OCI-LY3 (cell line): Measurements from ENCODE around the gene TPBGL.

ENCODE experiments used
- H2AFZ ChIP-seq: fragments of 200-600, 300-600 bp; shearing (Covaris generic); 2 replicates; pipeline ENCODE4 v1.6.0; 2014; ENCODE audit warnings: antibody characterized with exemption, low read depth, low read length
- H3K27ac ChIP-seq: fragments of 200-600, 300-600 bp; sonication (generic); 2 replicates; pipeline ENCODE4 v1.5.1; 2014; ENCODE audit warnings: mild to moderate bottlenecking, low read length, moderate library complexity, mixed read lengths
- H3K27me3 ChIP-seq: fragments of 200-600, 300-600 bp; sonication (generic); 2 replicates; pipeline ENCODE4 v1.6.1; 2014; ENCODE audit warnings: low read depth, low read length, mixed read lengths
- H3K36me3 ChIP-seq: fragments of 200-600, 300-600 bp; sonication (generic); replicated peaks from 2 replicates; pipeline ENCODE3; 2014; ENCODE audit warnings: low read depth, low read length, mixed read lengths
- H3K4me1 ChIP-seq: fragments of 300-600, 200-600 bp; sonication (generic); 2 replicates; pipeline ENCODE4 v1.6.1; 2014; ENCODE audit warnings: low read length, mixed read lengths
- H3K4me2 ChIP-seq: fragments of 200-600, 300-600 bp; sonication (generic); 2 replicates; pipeline ENCODE4 v1.6.1; 2014; ENCODE audit warnings: low read length, mixed read lengths
- H3K4me3 ChIP-seq: fragments of 300-600, 200-600 bp; sonication (generic); 2 replicates; pipeline ENCODE4 v1.5.1; 2014; ENCODE audit warnings: antibody characterized with exemption, mild to moderate bottlenecking, low read length, moderate library complexity
- H3K79me2 ChIP-seq: fragments of 300-600, 200-600 bp; shearing (Covaris generic); 2 replicates; pipeline ENCODE4 v1.6.1; 2014; ENCODE audit warnings: mild to moderate bottlenecking, low read length, mixed read lengths
- H3K9ac ChIP-seq: fragments of 300-600, 200-600 bp; shearing (Covaris generic); 2 replicates; pipeline ENCODE4 v1.6.0; 2014; ENCODE audit warnings: mild to moderate bottlenecking, low read length, moderate library complexity
- H3K9me3 ChIP-seq: fragments of 200-600, 300-600 bp; shearing (Covaris generic); 2 replicates; pipeline ENCODE4 v1.6.1; 2014; ENCODE audit warnings: low read length, mixed read lengths; ENCODE audit not compliant: insufficient read depth
- H4K20me1 ChIP-seq: fragments of 200-600, 300-600 bp; sonication (generic); 2 replicates; pipeline ENCODE4 v1.6.1; 2016; ENCODE audit warnings: low read length, mixed read lengths; ENCODE audit not compliant: insufficient read depth
- CTCF ChIP-seq: fragments of 200-600, 300-600 bp; sonication (generic); IDR thresholded peaks from 2 replicates; pipeline ENCODE4 v1.5.1; 2014; ENCODE audit warnings: antibody characterized with exemption, low read length, low read depth
- EZH2phosphoT487 ChIP-seq: fragments of 200-600 bp; shearing (Covaris generic); IDR thresholded peaks from 2 replicates; pipeline ENCODE4 v1.6.1; 2018; ENCODE audit warnings: antibody characterized with exemption, mixed run types, low read depth

Gene TPBGL

DNA sequence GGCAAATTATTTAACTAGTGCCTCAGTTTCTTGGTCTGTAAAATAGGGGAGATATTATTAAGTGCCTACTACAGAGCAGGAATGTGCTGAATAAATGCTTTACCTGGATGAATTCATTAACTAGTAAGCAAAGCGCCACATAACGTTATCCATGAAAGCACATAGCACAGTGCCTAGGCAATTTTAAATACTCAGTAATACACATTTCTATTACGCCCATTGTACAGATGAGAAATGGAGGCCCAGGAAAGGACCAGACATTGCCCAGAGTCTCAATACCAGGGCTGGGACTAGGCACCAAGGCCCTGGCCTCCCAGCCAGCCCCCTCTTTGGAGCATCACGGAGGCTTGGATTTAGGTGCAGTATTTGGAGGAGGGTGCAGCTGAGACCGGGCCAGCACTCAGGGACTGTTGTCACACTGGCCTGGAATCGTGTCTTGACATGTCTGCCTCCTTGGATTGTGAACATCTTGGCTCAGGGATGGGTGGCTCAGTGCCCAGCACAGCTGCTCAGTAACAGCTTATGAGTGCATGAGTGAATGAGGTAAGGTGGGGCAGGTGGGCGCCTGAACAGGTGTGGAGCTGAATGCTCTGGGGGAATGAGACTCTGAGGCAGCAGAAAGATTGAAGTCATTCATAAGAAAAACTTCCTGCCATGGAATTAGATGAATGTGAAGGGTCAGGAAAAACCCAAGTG lies 42.1 kb upstream of the TPBGL start:
- Histone ChIP-seq H4K20me1 (no peaks in the 10 kb centered on the region), H2AFZ (no peak overlapping the region), H3K27me3 (no peaks in the 10 kb centered on the region), H3K9ac (no peak overlapping the region), H3K27ac (no peak overlapping the region), H3K4me3 (no peak overlapping the region), H3K36me3 (no peaks in the 10 kb centered on the region), H3K4me1 (no peaks in the 10 kb centered on the region), H3K4me2 (no peak overlapping the region), H3K79me2 (no peaks in the 10 kb centered on the region), H3K9me3 (no peaks in the 10 kb centered on the region)
- TF ChIP-seq EZH2phosphoT487 (no peak), CTCF (no peak)

DNA sequence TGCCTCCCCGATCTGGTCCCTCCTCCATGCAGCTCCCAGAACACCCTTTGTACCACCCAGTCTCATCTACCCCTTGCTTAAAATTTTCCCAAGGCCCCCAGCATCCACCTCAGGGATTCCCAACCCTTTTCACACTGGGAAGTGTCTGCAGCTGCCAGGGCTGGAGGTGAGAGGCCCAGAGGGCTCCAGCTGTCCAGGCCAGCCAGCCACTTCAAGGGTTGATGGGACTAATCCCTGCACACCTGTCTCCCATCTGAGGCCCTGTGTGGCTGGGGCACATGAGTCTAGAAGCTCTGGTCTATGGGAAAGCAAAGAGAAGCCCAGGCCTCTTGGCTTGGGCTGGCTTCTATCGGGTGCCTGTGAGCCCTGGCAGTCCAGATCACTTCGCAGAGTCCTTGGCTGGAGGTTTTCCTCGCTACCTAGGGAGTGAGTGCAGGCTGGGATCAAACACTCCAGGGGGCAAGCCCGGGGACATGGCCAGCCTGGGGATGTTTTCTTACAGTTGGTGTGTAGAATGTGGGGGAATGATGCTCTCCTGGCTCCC lies 41.1 kb upstream of the TPBGL start:
- Histone ChIP-seq H4K20me1 (no peaks in the 10 kb centered on the region), H3K9me3 (no peaks in the 10 kb centered on the region), H3K4me3 (no peak overlapping the region), H3K36me3 (no peaks in the 10 kb centered on the region), H3K27ac (no peak overlapping the region), H3K79me2 (no peaks in the 10 kb centered on the region), H3K4me2 (no peak overlapping the region), H3K4me1 (peaks cover 2% of the 10 kb centered on the region), H3K9ac (no peak overlapping the region), H3K27me3 (no peaks in the 10 kb centered on the region), H2AFZ (no peak overlapping the region)
- no peak for TF ChIP-seq CTCF
- no peak for TF ChIP-seq EZH2phosphoT487

DNA sequence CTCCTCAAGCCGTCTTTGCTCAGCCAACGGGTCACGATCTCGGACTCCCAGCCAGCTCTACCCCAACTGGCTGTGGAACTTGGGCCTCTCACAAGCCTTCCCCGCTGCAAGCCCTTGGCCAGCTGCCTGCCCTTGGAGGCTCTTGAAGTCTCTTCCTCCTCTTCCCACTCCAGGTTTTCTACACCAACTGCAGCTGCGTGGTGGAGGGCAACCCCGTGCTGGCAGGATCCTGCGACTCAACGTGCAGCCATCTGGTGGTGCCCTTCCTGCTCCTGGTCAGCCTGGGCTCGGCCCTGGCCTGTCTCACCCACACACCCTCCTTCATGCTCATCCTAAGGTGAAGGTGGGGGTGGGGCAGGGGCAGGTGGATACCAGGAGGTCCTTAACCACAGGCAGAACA lies 40.5 kb upstream of the TPBGL start:
- Histone ChIP-seq H3K4me3 (no peak overlapping the region), H3K36me3 (no peaks in the 10 kb centered on the region), H4K20me1 (no peaks in the 10 kb centered on the region), H3K4me2 (no peak overlapping the region), H2AFZ (no peak overlapping the region), H3K9ac (no peak overlapping the region), H3K4me1 (peaks cover 6% of the 10 kb centered on the region), H3K79me2 (no peaks in the 10 kb centered on the region), H3K27me3 (no peaks in the 10 kb centered on the region), H3K9me3 (no peaks in the 10 kb centered on the region), H3K27ac (no peak overlapping the region)
- TF ChIP-seq EZH2phosphoT487, result no peak
- TF ChIP-seq CTCF, result no peak

- Histone ChIP-seq H3K9ac (no peak overlapping the region), H3K4me3 (no peak overlapping the region), H3K36me3 (no peaks in the 10 kb centered on the region), H3K4me1 (peaks cover 6% of the 10 kb centered on the region), H4K20me1 (no peaks in the 10 kb centered on the region), H3K27ac (no peak overlapping the region), H3K9me3 (no peaks in the 10 kb centered on the region), H3K4me2 (no peak overlapping the region), H2AFZ (no peak overlapping the region), H3K27me3 (no peaks in the 10 kb centered on the region), H3K79me2 (no peaks in the 10 kb centered on the region)
- TF ChIP-seq CTCF, result no peak
- no peak for TF ChIP-seq EZH2phosphoT487
Observed at GRCh38 chr11:75200531-75200930, 40.0 kb upstream of the TPBGL start.
